ENCODE results near the gene HSD17B14.
"Not testable (repeated sequence)": the region's sequence is repeated elsewhere in the genome, so short reads cannot be mapped to it uniquely, and the experiment has no call there.

The HSD17B14 gene

GRCh38 chr19:48859711-48860572, 23.7 kb upstream of the HSD17B14 start:
- TF ChIP-seq, protein P1, sequence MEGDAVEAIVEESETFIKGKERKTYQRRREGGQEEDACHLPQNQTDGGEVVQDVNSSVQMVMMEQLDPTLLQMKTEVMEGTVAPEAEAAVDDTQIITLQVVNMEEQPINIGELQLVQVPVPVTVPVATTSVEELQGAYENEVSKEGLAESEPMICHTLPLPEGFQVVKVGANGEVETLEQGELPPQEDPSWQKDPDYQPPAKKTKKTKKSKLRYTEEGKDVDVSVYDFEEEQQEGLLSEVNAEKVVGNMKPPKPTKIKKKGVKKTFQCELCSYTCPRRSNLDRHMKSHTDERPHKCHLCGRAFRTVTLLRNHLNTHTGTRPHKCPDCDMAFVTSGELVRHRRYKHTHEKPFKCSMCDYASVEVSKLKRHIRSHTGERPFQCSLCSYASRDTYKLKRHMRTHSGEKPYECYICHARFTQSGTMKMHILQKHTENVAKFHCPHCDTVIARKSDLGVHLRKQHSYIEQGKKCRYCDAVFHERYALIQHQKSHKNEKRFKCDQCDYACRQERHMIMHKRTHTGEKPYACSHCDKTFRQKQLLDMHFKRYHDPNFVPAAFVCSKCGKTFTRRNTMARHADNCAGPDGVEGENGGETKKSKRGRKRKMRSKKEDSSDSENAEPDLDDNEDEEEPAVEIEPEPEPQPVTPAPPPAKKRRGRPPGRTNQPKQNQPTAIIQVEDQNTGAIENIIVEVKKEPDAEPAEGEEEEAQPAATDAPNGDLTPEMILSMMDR (IDR thresholded peaks at IDR 0.05; ENCODE audit: low read depth, low read length): no peak
- TF ChIP-seq, protein P2, sequence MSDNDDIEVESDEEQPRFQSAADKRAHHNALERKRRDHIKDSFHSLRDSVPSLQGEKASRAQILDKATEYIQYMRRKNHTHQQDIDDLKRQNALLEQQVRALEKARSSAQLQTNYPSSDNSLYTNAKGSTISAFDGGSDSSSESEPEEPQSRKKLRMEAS (IDR thresholded peaks at IDR 0.05; ENCODE audit: low read depth, low read length): no peak
- TF ChIP-seq POLR2A (IDR thresholded peaks at IDR 0.05; ENCODE audit: extremely low read depth, insufficient read length): no peak
- no peak for TF ChIP-seq MYC (IDR thresholded peaks at IDR 0.05; ENCODE audit: low read depth, low read length)
- DNase-seq (ENCODE audit: low read depth): peak; percentile 29
- H3K4me3 ChIP-seq (ENCODE audit: low read depth, low read length): no peak overlapping the region

- peak; percentile 45 for DNase-seq (ENCODE audit: low read depth)
- H3K4me3 ChIP-seq (ENCODE audit: low read depth, low read length): no peak overlapping the region
- TF ChIP-seq, protein P2 (IDR thresholded peaks at IDR 0.05; ENCODE audit: low read depth, low read length): no peak
- TF ChIP-seq, protein P1 (IDR thresholded peaks at IDR 0.05; ENCODE audit: low read depth, low read length): no peak
- TF ChIP-seq MYC (IDR thresholded peaks at IDR 0.05; ENCODE audit: low read depth, low read length) (no peak), POLR2A (IDR thresholded peaks at IDR 0.05; ENCODE audit: extremely low read depth, insufficient read length) (no peak)
Observed at GRCh38 chr19:48858984-48859710, 22.9 kb upstream of the HSD17B14 start.

GRCh38 chr19:48856921-48857320, 20.6 kb upstream of the HSD17B14 start:
- no peak for DNase-seq (ENCODE audit: low read depth)
- no peak overlapping the region for H3K4me3 ChIP-seq (ENCODE audit: low read depth, low read length)
- no peak for TF ChIP-seq POLR2A (IDR thresholded peaks at IDR 0.05; ENCODE audit: extremely low read depth, insufficient read length)
- TF ChIP-seq, protein P1 (IDR thresholded peaks at IDR 0.05; ENCODE audit: low read depth, low read length): no peak
- no peak for TF ChIP-seq MYC (IDR thresholded peaks at IDR 0.05; ENCODE audit: low read depth, low read length)
- TF ChIP-seq, protein P2 (IDR thresholded peaks at IDR 0.05; ENCODE audit: low read depth, low read length): no peak

- DNase-seq (ENCODE audit: low read depth): no peak
- H3K4me3 ChIP-seq (ENCODE audit: low read depth, low read length): no peak overlapping the region
- no peak for TF ChIP-seq POLR2A (IDR thresholded peaks at IDR 0.05; ENCODE audit: extremely low read depth, insufficient read length)
- TF ChIP-seq MYC (IDR thresholded peaks at IDR 0.05; ENCODE audit: low read depth, low read length): no peak
Observed at GRCh38 chr19:48854103-48854502, 17.8 kb upstream of the HSD17B14 start.

- TF ChIP-seq MYC (IDR thresholded peaks at IDR 0.05; ENCODE audit: low read depth, low read length) (no peak), POLR2A (IDR thresholded peaks at IDR 0.05; ENCODE audit: extremely low read depth, insufficient read length) (no peak)
- TF ChIP-seq, protein P1 (IDR thresholded peaks at IDR 0.05; ENCODE audit: low read depth, low read length): no peak
- TF ChIP-seq, protein P2 (IDR thresholded peaks at IDR 0.05; ENCODE audit: low read depth, low read length): no peak
- no peak overlapping the region for H3K4me3 ChIP-seq (ENCODE audit: low read depth, low read length)
- no peak for DNase-seq (ENCODE audit: low read depth)
Observed at GRCh38 chr19:48853483-48853882, 17.2 kb upstream of the HSD17B14 start.

- H3K4me3 ChIP-seq (ENCODE audit: low read depth, low read length): no peak overlapping the region
- TF ChIP-seq MYC (IDR thresholded peaks at IDR 0.05; ENCODE audit: low read depth, low read length): no peak
- TF ChIP-seq, protein P1 (IDR thresholded peaks at IDR 0.05; ENCODE audit: low read depth, low read length): no peak
- TF ChIP-seq POLR2A (IDR thresholded peaks at IDR 0.05; ENCODE audit: extremely low read depth, insufficient read length): no peak
- TF ChIP-seq, protein P2 (IDR thresholded peaks at IDR 0.05; ENCODE audit: low read depth, low read length): no peak
- no peak for DNase-seq (ENCODE audit: low read depth)
Observed at GRCh38 chr19:48852292-48852691, 16.0 kb upstream of the HSD17B14 start.

DNA sequence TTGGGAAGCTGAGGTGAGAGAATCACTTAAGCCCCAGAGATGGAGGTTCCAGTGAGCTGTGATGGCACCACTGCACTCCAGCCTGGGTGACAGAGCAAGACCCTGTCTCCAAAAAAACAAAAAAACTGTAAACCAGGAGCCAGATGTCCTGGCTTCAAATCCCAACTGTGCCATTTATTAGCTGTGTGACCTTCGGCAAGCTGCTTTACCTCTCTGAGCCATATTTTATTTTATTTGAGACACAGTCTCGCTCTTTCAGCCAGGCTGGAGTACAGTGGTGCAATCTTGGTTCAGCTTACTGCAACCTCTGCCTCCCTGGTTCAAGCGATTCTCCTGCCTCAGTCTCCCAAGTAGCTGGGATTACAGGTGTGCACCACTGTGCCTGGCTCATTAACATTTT, 10.4 kb upstream of the HSD17B14 start:
- not testable (repeated sequence) for DNase-seq (ENCODE audit: low read depth); H3K4me3 ChIP-seq (ENCODE audit: low read depth, low read length)

Data from NB4 (cell line).